Stimulated activated memory B cell treated with anti-CD40 and anti-IgM and Interleukin-4, amounts not matched to agents 10 μg/mL and 1 μg/mL and 100 μg/mL, for 72 hours (primary cell): ENCODE results near the gene FKBP1A.

ENCODE experiments used
- ATAC-seq: fragments of 150-1000 bp; cut with Tn5 transposase; 2 replicates; pipeline ENCODE4 v1.10.0; 2021
- H3K27ac Mint-ChIP-seq: one replicate; pipeline ENCODE4 v1.8.0; 2022; ENCODE audit warnings: mild to moderate bottlenecking, mixed read lengths
- H3K27me3 Mint-ChIP-seq: one replicate; pipeline ENCODE4 v1.8.0; 2022; ENCODE audit warnings: mixed read lengths
- H3K36me3 Mint-ChIP-seq: one replicate; pipeline ENCODE4 v1.8.0; 2022; ENCODE audit warnings: mixed read lengths
- H3K4me1 Mint-ChIP-seq: one replicate; pipeline ENCODE4 v1.8.0; 2022; ENCODE audit warnings: mixed read lengths
- H3K4me3 Mint-ChIP-seq: one replicate; pipeline ENCODE4 v1.8.0; 2022; ENCODE audit warnings: mild to moderate bottlenecking, moderate library complexity, mixed read lengths
- H3K9me3 Mint-ChIP-seq: one replicate; pipeline ENCODE4 v1.8.0; 2022; ENCODE audit warnings: mixed read lengths

Gene FKBP1A

DNA sequence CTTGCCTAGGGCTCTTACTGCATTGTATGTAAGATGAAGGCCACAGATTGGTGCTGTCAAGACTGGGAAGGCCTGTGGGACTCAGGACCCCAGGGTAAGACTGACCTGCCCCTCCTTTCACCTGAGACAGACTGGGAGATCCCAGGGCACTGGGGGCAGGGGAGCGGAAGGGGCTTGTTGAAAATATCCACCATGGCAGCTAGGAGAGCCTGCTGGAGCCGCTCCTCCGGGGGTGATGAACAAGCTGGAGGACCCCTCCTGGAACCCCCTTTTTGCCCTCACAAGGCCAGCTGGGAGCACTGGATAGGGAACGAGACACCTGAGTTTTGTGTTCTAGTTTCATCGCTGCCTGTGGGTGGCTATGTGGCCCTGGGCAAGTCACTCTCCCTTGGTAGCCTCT is 54.8 kb downstream of the FKBP1A start:
- H3K27me3 Mint-ChIP-seq: no peaks in the 10 kb centered on the region
- H3K4me1 Mint-ChIP-seq: peaks cover 24% of the 10 kb centered on the region
- H3K36me3 Mint-ChIP-seq: peaks cover 10% of the 10 kb centered on the region
- no peaks in the 10 kb centered on the region for H3K9me3 Mint-ChIP-seq
- no peak overlapping the region for H3K4me3 Mint-ChIP-seq
- no peak for ATAC-seq
- H3K27ac Mint-ChIP-seq: no peak overlapping the region

DNA sequence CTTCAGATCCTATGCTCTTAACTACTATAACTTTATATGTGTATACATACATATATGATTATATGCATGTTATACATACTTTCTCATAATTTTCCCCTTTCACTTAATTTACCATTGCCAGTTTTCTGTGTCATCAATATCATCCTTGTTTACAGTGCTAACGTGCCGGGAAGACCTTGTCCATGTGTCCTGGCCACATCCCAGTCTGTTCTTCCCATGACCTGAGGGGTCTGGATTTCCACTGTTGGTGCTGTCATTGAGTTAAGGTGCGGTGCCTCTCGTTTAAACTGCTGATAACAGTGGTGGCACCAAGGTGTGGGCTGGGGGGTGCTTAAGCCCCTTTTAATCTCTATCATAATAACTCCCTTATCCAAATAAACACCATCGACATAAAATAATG is 55.4 kb downstream of the FKBP1A start:
- Mint-ChIP-seq H3K4me3 (no peak overlapping the region), H3K36me3 (peaks cover 10% of the 10 kb centered on the region), H3K27me3 (no peaks in the 10 kb centered on the region), H3K9me3 (no peaks in the 10 kb centered on the region), H3K27ac (no peak overlapping the region), H3K4me1 (peaks cover 28% of the 10 kb centered on the region)
- no peak for ATAC-seq

- Mint-ChIP-seq H3K27ac (peak overlapping the region; percentile 32), H3K4me3 (no peak overlapping the region), H3K36me3 (peaks cover 14% of the 10 kb centered on the region), H3K27me3 (no peaks in the 10 kb centered on the region), H3K9me3 (no peaks in the 10 kb centered on the region), H3K4me1 (peaks cover 34% of the 10 kb centered on the region)
- ATAC-seq: no peak
These were observed 56.0 kb downstream of the FKBP1A start for GRCh38 chr20:1336699-1337367.

GRCh38 chr20:1335961-1336698 is 56.7 kb downstream of the FKBP1A start:
- Mint-ChIP-seq H3K4me1 (peaks cover 41% of the 10 kb centered on the region), H3K4me3 (no peak overlapping the region), H3K27ac (peak overlapping the region; percentile 32), H3K9me3 (no peaks in the 10 kb centered on the region), H3K27me3 (no peaks in the 10 kb centered on the region), H3K36me3 (peaks cover 15% of the 10 kb centered on the region)
- ATAC-seq: no peak

DNA sequence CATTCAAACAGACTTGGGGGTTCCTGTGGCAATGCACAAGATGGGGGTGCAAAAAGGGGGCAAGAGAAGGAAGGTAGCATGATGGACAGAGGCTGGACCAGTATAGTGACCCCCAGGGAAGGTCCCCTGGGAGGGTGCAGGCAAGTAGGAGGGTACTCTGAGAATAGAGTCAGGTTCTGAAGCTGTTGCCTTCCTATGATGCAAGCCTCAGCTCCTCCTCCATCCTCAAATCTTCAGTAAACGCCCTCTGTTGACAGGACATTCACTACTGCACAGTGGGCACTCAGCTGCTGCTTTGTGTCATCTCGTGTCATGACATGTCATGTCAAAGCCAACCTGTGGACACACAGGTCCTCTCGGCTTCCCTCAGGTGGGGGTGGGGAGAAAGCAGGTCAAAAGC is 58.1 kb downstream of the FKBP1A start:
- H3K4me3 Mint-ChIP-seq: no peak overlapping the region
- H3K4me1 Mint-ChIP-seq: peaks cover 55% of the 10 kb centered on the region
- no peaks in the 10 kb centered on the region for H3K9me3 Mint-ChIP-seq
- H3K27me3 Mint-ChIP-seq: no peaks in the 10 kb centered on the region
- peak overlapping the region; percentile 15 for H3K27ac Mint-ChIP-seq
- peaks cover 19% of the 10 kb centered on the region for H3K36me3 Mint-ChIP-seq
- ATAC-seq: no peak

DNA sequence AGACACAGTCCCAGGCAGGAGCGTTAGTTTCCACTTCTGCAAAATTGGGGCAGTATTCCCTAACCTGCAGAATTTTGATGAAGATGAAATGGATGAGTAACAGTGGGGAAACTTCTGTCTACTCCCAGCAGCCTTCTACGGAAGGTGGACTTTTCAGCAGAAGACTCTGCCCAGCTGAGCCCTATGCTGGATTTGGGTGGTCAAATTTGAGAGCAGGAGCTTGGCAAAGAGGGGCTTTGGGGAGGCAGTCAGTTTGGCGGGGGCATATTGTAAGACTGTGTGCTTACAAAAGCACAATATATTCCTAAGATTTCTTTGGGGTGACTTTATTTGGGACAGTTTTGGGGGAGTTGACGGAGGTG is 58.5 kb downstream of the FKBP1A start:
- Mint-ChIP-seq H3K4me1 (peaks cover 59% of the 10 kb centered on the region), H3K9me3 (no peaks in the 10 kb centered on the region), H3K27ac (peak overlapping the region; percentile 15), H3K36me3 (peaks cover 19% of the 10 kb centered on the region), H3K4me3 (no peak overlapping the region), H3K27me3 (no peaks in the 10 kb centered on the region)
- ATAC-seq: no peak

- ATAC-seq: no peak
- Mint-ChIP-seq H3K4me1 (peaks cover 61% of the 10 kb centered on the region), H3K36me3 (peaks cover 19% of the 10 kb centered on the region), H3K9me3 (no peaks in the 10 kb centered on the region), H3K4me3 (no peak overlapping the region), H3K27me3 (no peaks in the 10 kb centered on the region), H3K27ac (peak overlapping the region; percentile 15)
These were observed 59.1 kb downstream of the FKBP1A start for GRCh38 chr20:1333462-1334369.

- peaks cover 61% of the 10 kb centered on the region for H3K4me1 Mint-ChIP-seq
- H3K4me3 Mint-ChIP-seq: no peak overlapping the region
- ATAC-seq: no peak
- peaks cover 19% of the 10 kb centered on the region for H3K36me3 Mint-ChIP-seq
- no peak overlapping the region for H3K27ac Mint-ChIP-seq
- H3K9me3 Mint-ChIP-seq: no peaks in the 10 kb centered on the region
- no peaks in the 10 kb centered on the region for H3K27me3 Mint-ChIP-seq
These were observed 60.0 kb downstream of the FKBP1A start for GRCh38 chr20:1332749-1333300.

DNA sequence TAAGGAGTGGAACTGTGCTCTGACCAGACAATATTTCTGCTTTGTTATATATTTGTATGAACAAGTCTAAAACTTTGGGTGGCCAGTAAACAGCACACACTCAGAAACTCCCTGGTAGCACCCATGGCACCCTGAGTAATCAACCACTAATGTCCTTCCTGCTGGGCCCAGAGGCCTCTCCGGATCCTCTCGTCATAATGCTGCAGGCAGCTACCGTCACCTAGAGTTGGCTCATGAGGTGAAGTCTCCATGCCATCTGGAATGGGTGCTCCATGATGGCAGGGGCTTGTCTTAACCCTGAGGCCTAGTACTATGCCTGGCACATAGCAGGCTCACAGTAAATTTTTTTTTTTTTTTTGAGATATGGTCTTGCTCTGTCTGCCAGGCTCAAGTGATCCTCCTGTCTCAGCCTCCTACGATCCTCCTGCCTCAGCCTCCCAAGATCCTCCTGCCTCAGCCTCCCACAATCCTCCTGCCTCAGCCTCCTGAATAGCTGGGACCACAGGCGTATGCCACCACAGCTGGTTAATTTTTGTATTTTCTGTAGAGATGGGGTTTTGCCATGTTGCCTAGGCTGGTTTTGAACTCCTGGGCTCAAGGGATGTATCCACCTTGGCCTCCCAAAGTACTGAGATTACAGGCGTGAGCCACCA is 60.9 kb downstream of the FKBP1A start:
- Mint-ChIP-seq H3K9me3 (no peaks in the 10 kb centered on the region), H3K4me3 (no peak overlapping the region), H3K27ac (peak overlapping the region; percentile 86), H3K4me1 (peaks cover 60% of the 10 kb centered on the region), H3K27me3 (no peaks in the 10 kb centered on the region), H3K36me3 (peaks cover 19% of the 10 kb centered on the region)
- no peak for ATAC-seq

GRCh38 chr20:1331101-1331500 is 61.8 kb downstream of the FKBP1A start:
- peaks cover 19% of the 10 kb centered on the region for H3K36me3 Mint-ChIP-seq
- H3K9me3 Mint-ChIP-seq: no peaks in the 10 kb centered on the region
- peak overlapping the region; percentile 86 for H3K27ac Mint-ChIP-seq
- H3K4me1 Mint-ChIP-seq: peaks cover 52% of the 10 kb centered on the region
- no peaks in the 10 kb centered on the region for H3K27me3 Mint-ChIP-seq
- ATAC-seq: no peak
- no peak overlapping the region for H3K4me3 Mint-ChIP-seq

- H3K4me3 Mint-ChIP-seq: no peak overlapping the region
- H3K27me3 Mint-ChIP-seq: no peaks in the 10 kb centered on the region
These were observed 62.6 kb downstream of the FKBP1A start for GRCh38 chr20:1330075-1330830.

DNA sequence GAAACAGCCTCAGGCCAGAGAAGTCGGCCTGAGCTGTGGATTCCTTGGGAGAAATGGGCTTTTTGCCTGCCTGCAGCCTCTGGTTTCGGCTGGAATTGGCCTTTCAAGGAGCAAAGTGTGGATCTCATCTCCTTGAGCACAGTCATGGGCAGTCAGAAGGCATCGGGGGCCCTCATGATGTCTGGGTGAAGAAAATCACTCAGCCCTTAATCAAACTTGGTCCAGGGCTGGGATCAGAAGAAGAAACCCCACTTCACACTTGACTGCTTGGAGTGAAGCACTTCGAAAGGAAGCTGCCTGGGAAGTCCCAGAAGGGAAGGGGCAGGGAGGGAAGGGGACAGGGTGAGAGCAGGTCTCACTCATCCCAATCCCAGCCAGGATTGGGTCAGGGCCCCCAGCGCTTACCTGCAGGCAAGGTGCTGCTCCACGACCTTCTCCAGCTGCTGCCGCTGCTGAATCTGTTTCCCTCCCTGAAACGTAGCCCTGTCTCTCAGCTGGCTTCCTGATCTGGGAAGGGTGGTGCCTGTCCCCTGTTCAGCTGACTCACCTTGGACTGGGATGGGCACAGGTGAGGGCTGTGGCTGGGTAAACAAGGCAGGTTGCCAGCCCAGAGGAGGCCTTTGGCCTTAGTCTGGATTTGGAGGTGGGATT is 64.0 kb downstream of the FKBP1A start, which contains the start of gene SDCBP2:
Gene SDCBP2, minus strand, starts transcription at position 460 of the 651 bp plus-strand sequence. CDS start 8,723 bp downstream, outside the sequence.
- H3K4me1 Mint-ChIP-seq: peaks cover 37% of the 10 kb centered on the region
- H3K27ac Mint-ChIP-seq: peak within 1 kb of the TSS; percentile 86
- ATAC-seq: no peak
- no peaks in the 10 kb centered on the region for H3K27me3 Mint-ChIP-seq
- H3K9me3 Mint-ChIP-seq: no peaks in the 10 kb centered on the region
- peak within 1 kb of the TSS; percentile 38 for H3K4me3 Mint-ChIP-seq
- H3K36me3 Mint-ChIP-seq: peaks cover 16% of the 10 kb centered on the region

More at GRCh38 chr20:1330075-1330830, 62.6 kb downstream of the FKBP1A start:
- H3K27ac Mint-ChIP-seq: peak overlapping the region; percentile 86
- peaks cover 19% of the 10 kb centered on the region for H3K36me3 Mint-ChIP-seq
- ATAC-seq: peak; percentile 83
- no peaks in the 10 kb centered on the region for H3K9me3 Mint-ChIP-seq
- peaks cover 47% of the 10 kb centered on the region for H3K4me1 Mint-ChIP-seq

DNA sequence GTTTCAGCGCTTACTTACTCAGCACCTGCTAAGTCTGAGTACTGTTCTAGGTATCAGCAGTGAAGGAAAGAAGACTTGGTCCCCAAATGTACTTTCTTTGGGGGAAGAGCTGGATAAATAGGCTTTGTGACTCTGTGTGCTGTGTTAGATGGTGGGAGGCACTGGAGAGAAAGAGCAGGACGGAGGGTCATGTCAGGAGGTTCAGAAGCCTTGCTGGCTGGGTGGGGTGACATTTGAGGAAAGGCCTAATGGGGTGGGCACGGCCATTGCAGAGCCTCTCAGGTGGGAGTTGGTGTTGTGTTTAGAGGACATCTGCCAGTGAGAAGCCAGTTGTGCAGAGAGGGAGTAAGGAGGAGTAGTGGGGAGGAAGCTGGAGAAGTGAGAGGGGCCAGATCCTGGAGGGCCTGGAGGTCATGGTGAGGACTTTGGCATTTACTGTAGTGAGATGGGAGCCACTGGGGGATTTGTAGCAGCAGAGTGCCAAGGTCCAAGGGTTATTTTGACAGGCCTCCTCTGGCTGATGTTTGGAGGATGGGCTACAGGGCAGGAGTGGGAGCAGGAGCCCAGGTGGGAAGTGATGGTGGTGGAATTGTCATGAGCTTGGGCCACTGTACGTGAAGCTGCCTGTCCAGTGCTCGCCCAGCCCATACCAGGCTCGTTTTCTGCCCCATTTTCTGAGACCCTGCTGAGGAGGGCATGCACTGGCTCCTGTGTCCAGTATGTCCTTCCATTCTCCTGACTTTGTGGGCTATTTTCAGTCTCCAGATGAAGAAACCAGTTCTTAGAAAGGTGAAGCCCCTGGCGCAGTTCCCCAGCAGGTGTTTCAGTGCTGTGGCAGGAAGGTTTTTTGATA is 64.8 kb downstream of the FKBP1A start:
- Mint-ChIP-seq H3K4me1 (peaks cover 37% of the 10 kb centered on the region), H3K27me3 (no peaks in the 10 kb centered on the region), H3K4me3 (peak overlapping the region; percentile 1), H3K36me3 (peaks cover 13% of the 10 kb centered on the region), H3K9me3 (no peaks in the 10 kb centered on the region), H3K27ac (no peak overlapping the region)
- ATAC-seq: no peak
